Activated naive CD4-positive, alpha-beta T cell treated with Interleukin-2 at 50 U/mL for 16 hours (primary cell): ENCODE measurements around the gene ARHGAP4.
A peak's percentile ranks its signal among the peaks of the same experiment; 100 is the strongest.

Source experiments
- DNase-seq: peaks from one replicate; pipeline ENCODE4 v3.0.0-alpha.2; 2020

ARHGAP4 gene

DNA sequence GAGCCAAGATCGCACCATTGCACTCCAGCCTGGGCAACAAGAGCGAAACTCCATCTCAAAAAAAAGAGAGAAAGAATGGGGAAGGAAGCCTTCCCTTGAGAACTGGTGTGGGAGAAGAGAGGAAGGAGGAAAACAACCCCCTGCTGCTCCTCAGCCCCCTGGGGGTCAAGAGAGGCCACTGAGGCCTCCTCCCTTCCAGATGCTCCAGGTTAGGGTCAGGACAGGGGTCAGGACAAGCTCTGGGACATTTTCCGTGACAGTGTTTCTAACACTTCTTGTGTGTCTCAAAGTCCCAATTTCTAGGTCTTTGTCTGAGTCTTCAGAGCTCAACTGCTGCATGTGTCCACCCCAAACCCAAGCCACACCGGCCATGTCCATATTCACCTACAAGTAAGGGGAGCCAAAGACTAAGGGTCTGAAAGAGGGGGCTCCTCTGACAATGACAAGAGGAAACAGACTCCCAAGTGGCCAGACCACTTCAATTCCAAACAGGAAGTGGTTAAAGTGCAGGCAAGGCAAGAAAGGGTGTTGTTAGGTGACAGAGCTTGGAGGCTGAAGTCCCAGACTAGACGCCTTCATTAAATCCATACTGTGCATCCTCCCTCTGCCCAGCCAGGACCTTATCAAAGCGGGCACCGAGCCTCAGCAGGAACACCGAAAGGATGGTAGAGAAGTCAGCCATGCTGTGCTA, 48.3 kb downstream of the ARHGAP4 start:
- no peak for DNase-seq

DNA sequence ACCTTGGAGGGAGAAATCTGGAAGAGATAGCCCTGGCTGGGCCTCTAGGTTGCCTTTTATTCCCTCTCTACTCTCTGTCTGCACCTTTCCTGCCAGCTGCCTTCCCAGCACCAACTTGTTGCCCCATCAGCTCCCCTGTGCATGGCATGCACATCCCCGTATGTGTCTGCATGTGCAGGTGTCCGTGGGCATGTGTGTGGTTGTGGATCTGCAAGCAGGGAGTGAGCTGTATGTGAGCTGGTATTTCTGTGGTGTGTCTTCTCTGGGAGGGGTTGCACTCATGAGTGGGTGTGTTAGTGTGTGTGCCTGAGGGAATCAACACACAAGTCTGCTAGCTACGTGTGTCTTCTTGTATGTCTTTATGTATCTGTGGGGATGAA, 50.0 kb downstream of the ARHGAP4 start:
- no peak for DNase-seq

DNA sequence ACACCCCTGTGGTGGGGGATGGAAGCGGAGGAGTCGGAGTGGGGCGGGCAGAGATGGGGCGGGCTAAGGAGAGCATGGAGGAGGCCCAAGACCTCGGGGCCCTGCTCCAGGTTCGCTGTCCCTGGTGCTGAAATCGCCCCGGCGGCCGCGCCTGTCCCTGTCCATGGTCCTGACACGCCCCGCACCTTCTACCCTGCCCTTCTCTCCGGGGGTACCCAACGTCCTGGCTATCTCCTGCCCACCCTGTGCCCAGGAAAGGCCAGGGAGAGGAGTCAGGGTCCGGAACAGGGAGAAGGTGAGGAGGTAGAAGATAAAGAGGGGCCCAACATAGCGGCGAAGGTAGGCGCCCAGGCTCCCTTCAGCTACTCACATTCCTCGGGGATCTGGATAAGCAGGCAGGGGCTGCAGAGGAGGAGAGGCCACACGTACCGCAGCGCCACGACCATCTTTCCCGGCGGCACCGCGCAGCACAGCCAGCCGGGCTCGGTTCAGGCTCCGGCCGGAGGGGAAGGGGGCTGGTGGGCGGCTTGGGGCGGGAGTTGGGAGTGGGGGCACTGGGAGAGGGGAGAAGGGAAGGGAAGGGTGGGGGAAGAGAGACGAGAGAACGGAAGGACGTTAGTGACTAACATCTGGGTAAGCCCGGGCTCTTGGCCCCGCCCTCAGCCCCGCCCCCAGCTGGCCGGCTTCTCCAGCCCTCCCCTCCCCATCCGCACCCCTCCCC, 50.5 kb downstream of the ARHGAP4 start:
- DNase-seq = peak; percentile 68

DNA sequence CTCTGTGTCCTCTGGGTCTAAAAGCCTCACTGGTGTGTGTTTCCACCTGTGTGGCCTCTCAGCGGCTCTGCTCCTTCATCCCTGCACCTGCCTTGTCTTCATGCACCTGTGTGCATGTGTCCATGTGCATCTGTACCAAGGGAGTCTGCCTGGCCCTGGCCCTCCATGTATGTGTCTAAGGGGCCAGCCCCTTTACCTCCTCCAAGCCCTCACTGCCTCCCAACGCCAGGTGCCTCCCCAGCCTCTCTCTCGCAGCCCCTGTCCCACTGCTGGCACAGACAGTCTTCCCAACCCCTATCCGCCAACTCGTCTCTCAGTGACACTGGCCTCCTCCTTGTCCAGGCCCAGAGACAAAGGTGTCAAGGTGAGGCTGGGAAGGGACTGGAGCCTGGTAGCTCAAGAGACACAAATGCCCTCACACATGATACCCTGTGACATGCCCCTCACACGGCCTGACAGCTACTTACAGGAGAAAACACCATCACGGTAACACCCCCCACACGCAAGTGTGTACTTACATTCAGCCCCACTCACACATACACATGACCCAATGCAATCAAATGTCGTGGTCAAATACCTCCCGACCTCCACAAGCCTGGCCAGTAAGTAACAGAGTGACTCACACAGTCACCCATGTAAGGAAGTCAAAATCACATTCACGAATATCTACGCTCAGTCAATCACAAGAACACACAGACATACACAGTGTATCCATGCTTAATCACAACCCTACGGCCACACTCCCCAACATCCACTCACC, 51.5 kb downstream of the ARHGAP4 start:
- no peak for DNase-seq

DNA sequence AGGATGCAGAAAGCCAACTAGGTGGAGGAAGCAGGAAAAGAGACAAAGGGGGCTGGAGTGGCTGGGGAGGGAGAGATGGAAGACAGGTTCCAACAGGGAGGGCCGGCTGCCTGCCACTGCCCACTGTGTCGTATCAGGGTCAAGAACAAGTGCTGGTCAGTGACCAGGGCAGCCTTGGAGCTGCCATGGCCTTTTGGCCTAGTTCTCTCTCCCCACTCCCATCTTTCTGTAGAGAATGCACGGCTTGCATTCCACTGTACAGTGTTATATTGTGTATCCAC, 52.0 kb downstream of the ARHGAP4 start:
- DNase-seq = no peak

DNA sequence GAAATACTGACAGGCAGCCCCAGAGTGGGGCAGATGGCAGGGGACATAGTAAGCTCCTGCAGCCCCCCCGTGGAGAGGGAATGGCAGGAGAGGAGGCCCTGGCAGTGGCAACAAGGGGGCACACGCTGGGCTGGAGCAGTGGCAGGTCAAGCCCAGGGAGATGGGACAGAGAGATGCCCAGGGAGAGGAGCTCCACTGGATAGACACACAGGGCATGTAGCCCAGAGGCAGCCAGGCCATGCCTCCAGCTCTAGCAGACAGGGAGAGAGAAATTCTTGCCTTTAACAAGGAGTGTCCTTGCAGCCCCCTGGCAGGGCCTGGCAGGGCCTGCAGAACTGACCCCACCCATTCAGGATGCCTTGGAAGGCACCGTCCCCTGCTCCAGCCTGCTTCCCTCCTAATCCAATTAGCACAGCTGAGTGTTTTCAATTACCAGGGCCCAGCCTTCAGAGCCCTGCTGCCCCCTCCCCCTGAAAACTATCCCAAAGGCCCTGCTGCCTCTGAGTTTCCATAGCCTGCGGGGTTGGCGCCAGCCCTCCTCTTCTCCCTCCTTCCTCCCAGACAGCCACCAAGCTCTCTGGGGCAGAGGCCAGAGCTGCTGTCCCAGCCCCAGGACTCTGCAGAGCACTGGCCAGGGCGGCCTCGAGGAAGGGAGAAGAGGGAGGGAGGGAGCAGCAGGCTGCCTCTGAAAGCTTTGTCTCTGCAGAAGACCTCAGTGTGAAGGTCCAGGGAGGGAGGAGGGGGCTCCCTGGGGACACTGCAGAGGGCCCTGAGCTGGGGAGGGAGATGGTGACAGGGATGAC, 52.6 kb downstream of the ARHGAP4 start:
- DNase-seq = no peak

DNA sequence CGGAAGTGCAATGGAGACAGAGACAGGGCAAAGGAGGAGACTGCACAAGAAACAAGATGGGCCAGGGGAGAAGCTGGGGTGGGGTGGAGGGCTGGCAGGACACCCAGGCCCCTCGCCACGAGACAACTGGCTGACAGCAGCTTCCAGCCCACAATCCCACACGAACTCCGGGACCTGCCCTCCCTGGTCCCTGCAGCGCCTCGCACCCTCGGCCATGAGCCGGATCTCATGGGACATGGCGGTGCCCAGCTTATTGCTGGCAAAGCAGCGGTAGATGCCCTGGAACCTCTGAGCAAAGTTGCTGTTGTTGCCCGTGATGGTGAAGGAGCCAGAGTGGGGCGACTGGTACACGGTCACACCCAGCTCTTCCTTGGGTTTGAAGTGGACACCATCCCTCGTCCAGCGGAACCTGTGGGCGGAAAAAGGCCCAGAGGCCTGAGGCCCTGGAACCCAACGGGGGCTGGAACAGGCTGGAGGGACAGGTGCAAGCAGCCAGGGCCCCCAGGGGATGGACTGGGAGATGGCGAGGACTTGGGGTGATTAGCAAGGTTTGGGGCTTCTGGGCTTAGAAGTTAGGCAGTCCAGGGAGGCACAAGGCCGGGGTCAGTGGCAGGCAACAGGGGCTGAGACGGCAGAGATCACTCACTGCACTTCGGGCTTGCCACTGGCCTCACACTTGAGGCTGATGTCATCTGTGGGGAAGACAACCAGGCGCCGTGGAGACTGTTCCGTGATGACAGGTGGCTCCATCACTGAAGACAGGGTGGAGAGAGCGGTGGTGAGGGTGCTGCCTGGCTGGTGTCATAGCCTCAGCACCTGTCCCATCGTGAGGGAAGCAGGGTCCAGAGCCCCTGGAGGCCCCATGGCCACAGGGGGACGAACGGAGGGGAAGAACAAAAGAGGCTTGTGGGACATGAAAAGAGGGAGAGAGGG, 53.9 kb downstream of the ARHGAP4 start:
- DNase-seq = no peak

DNA sequence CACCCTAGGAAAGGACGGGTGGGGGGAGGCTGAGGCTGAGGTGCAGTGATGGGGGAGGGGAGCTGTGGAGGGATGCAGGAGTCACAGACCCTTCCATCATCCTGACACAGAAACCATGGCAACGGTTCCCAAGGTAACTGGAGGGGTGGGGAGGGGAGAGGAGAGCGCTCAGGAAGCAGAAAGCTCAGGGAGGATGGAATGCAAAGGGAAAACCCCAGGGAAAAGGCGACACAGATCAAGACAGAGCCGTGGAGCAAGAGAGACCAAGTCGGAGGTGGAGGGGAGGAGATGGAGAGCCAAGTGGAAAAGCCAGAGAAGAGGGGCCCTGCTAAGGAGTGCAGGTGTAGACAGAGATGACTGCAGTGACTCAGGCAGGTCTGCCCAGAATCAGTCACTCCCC, 54.6 kb downstream of the ARHGAP4 start:
- no peak for DNase-seq

DNA sequence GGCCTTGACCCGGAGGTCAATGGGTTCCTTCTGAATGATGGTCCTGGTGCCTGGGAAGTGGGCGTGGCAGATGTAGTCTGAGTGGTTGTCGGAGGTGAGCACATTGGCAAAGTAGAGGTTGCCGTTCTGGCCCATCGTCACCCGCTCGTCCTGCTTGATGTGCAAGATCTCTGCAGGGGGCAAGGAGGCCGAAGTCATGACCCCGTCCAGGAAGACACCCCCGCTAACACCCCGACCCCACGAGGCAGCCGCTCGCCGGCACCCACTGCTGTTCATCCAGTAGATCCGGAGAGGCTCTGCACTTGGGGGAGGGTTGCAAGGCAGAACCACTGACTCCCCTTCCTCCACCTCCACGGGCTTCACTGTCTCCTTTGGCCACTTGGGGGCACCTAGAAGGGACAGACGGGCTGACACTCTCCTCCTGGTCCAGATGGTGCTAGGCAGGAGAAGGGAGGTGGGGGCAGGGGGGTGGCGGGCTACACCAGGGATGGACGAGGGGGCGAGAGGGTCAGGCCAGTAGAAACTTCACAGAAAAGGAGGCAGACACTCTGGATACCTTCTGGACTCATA, 55.2 kb downstream of the ARHGAP4 start:
- DNase-seq = no peak

DNA sequence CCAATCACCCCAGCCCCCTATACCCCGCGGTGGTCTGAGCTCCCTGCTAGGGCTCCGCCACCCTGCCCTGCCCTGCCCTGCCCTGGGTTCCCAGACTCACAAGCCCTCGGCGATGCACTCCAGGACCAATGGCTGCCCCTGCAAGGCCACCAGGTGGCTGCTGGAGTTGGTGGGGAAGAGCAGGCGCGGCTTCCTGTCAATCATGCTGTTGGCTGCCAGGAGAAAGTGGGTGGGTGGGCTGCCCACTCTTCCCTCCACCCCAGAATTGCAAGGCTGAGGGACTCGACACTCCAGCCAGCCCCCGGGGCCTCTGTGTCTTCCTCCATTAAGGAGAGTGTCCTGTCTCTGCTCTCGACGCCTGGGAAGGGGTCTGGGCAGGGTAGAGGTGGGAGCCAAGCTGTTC, 55.8 kb downstream of the ARHGAP4 start:
- DNase-seq = no peak

DNA sequence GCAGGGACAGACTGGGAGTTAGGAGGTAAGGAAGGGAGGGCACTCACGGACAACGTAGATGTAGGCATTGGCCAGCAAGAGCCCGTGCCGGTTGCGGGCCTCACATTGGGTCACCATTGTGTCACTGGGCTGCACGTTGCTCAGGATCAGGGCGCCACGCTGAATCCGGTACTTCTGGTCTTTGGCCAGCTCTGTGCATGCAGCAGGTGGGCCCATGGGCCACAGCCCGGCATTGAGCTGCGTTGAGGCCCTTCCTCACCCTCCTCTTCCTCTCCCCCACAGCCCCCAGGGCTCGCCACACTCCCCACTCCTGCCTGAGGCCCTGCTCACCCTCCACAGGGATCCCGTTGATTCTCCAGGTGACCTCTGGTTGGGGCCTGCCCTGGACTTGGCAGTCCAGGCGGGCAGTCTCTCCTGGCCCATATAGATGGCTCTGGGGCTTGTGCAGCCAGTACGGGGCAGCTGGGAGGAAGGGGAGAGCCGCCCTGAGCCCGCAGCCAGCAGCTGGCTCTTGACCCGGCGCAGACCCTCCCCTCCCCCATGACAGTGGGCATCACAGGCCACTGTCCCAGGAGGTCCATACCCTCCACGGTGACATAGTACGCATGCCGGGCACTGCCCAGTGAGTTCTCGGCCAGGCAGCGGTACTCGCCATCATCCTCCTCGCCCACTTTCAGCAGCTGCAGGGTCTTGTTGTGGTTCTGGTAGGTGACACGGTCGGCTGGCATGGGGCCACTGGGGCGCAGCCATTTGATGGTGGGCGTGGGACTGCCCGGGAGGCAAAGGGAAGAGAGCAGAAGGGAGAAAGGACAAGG, 56.4 kb downstream of the ARHGAP4 start:
- DNase-seq = no peak

DNA sequence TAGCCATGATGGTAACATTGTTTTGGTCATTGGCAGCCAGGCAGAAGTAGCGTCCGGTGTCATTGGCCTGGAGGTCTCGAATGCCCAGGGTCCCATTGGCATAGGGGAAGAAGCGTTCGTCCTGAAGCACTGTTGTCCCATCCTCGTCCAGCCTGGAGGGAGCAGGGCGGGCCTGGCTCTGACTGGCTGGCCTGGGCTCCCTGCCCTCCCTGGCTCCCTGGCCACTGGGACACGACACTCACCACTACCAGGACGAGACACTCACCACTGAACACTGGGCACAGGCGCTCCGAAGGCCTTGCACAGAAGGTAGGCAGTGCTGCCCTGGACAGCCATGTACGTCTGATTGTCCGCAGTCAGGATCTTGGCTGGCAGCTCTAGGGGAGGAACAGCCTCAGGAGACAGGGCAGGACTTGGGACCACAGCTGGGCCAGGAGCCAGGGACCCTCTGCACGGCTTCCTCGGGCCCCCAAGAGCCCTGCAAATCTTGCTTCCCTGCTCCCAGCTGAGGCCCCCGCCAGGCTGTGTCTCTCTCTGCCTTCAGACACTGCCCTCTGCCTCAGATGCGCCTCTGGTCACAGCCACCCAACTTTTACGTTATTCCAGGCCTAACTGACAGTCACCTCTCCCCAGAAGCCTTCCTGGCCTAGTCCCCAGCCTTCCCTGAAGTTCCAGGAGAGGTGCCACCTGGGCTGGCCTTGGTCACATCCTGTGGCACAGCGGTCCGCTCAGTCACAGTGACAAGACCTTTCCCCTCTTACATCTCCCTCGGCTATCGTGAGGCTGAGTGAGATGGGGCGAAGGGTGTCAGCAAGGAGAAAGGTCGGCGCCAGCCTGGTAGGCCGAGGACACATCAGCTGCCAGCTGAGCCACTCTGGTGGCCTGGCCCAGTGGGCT, 57.2 kb downstream of the ARHGAP4 start:
- no peak for DNase-seq

DNA sequence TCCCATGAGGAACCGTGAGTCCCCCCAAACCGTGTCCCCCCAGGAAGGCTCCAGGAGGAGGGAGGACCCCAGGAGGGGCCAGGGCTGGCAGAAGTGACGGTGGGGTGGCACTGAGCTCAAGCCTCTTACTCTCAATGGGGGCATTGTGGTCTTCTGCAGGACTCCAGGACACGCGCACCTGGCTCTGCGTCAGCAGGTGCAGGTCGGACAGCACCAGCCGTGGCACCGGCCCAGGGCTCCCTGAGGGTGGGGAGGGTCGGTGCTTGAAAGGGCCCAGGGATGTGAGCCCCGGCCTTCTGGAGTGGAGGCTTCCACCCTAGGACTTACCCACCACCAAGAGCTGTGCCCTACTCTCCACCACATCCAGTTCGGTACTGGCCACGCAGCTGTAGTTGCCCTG, 58.4 kb downstream of the ARHGAP4 start:
- DNase-seq = no peak

DNA sequence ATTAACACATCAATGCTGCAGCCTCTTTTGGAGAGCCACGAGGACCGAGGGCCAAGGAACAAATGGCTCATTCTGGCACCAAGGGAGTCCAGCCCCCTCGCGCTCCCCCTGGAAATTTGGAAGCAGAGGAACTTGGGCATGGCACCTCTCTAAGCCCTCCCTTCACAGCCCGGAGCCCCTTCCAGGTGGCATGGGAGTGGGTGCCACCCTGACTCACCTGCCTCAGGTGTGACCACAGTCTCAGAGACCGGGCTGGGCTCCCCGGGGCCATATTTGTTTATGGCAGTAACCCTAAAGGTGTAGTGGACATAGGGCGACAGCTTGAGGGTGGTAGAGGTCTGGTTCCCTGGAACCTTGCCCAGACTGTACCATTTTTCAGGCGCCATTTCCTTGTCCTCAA, 58.9 kb downstream of the ARHGAP4 start:
- DNase-seq = no peak

DNA sequence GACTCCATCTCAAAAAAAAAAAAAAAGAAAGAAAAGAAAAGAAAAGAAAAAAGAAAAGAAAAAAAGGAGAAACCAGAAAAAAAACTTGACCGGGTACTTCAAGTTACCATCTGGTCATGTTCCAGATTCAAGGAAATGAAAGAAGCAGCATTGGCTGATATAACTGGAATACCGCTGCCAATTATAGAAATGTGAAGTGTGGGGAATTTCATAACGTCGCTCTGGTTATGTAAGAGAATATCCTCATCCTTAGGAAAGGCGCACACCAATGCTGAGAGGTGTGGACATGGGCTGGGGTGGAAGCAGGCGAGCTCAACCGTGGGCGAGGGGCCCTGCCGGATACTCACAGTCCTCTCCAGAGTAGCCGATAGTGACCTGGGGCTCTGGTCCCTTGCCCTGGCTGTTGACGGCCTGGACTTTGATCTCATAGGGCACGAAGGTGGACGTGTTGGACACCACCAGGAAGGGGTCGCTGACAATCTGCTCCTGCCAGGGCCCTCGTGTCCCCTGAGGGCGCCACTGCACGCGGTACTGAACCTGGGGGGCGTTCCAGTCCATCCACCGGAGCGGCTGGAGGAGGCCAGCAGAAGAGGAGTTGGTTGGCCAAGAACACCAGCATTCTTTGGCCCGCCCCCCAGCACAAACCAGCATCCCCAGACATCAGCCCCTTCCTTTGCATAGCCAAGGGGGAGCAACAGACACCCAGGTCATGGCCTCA, 59.6 kb downstream of the ARHGAP4 start:
- no peak for DNase-seq

DNA sequence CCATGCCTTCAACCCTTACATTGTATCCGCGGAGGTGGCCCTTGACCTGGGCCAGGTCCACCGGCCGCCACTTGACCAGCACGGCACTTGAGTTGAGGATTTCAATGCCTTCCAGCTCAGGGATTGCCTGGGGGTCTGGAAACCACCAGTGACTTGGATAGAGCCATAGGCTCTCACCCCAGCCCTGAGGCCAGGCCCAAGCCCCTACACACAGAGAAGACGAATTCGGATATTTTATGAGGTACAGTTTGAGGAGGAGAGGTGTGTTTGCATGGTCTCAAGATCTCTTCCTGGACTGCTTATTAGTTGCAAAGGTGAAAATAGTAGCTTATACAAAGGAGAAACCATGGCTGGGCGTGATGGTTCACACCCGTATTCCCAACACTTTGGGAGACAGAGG, 60.4 kb downstream of the ARHGAP4 start:
- DNase-seq = no peak

DNA sequence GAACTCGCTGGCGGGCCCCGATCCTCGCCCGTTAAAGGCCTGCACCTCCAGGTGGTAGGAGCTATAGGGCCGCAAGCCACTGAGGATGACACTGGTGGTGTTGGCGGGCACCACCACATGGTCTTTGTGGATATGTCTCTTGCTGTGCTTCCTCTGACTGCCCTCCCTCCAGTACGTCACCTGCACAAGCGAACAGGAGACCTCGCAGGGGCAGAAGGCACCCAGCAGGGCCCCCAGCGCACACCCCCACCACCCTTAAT, 60.8 kb downstream of the ARHGAP4 start:
- DNase-seq = no peak

DNA sequence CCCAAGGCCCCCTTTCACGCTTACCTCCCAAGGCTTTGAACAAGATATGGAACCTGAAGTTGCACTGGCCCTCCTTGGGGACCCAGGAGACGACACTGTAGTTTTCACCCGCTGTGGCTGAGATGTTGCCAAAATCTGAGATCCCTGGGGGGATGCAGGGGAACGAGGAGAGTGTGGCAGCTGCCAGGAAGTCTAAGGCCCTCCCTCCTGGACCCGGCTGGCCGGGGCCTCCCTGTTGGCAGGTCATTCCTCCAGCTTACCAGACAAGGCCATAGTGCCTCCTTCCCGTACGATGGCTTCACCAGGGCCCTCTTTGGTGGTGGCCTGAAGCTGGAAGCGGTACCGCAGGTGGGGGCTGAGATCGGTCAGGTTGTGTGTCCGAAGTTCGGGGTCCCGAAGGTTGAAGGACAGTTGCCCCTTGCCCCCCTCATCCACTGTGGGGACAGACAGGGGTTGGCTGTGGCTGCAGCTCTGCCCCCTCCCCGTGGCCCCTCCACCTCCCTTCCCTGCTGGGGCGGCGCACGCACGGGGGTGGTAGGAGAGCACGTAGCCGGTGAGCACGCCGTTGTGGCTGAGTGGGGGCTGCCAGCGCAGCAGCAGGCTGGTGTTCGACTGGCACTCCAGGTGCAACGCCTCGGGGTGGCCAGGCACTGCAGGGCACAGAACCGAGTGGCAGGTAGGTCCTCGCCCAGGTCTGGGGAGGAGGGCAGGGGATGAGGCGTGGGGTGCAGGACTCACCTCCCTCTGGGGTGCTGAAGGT, 61.3 kb downstream of the ARHGAP4 start:
- no peak for DNase-seq

DNA sequence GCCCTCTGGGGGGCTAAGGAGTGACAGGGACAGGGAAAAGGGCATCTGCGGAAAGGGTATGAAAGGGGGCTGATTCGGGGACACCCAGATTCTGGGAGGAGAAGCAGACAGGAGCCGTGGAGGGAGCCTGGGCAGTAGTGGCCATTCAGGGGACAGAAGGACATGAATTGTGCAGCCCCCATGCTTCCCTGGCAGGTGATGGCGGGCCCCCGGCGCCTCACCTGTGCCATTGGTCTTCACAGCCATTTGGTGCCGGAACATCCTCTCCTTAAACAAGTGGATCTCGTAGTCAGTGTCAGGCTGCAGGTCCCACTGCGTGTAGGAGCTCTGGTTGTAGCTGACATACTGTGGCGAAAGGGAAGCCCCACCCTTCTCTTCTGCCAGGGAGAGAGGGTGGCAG, 62.0 kb downstream of the ARHGAP4 start:
- no peak for DNase-seq
